ENCODE measurements around the gene IFRD2. TPM values are rescaled to one million over a fixed set of nuclear protein-coding genes. Genes with fewer than 3 reads are reported as not detected.

Gene IFRD2, protein sequence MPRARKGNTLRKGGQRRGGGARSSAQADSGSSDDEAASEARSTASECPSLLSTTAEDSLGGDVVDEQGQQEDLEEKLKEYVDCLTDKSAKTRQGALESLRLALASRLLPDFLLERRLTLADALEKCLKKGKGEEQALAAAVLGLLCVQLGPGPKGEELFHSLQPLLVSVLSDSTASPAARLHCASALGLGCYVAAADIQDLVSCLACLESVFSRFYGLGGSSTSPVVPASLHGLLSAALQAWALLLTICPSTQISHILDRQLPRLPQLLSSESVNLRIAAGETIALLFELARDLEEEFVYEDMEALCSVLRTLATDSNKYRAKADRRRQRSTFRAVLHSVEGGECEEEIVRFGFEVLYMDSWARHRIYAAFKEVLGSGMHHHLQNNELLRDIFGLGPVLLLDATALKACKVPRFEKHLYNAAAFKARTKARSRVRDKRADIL
- total RNA-seq = 100 to 1,000 TPM in 1 of 2 donors, 10 to 100 TPM in 1; 63.8 to 100 TPM

GRCh38 chr3:50292159-50293078 lies at the start of gene IFRD2:
IFRD2 (minus strand) TSS chr3:50292429; CDS start chr3:50292274, 155 bp downstream.
- no peaks in the 10 kb centered on the region for H3K9me3 Mint-ChIP-seq
- H3K27ac Mint-ChIP-seq = peak within 1 kb of the TSS; percentile 94 to 97
- H3K36me3 Mint-ChIP-seq = peaks cover 9 to 13% of the 10 kb centered on the region in 2 donors
- ATAC-seq (peak; percentile 96 to 99), DNase-seq (ENCODE audit: low spot score in 2 of 2) (peak; percentile 91 to 93)

DNA sequence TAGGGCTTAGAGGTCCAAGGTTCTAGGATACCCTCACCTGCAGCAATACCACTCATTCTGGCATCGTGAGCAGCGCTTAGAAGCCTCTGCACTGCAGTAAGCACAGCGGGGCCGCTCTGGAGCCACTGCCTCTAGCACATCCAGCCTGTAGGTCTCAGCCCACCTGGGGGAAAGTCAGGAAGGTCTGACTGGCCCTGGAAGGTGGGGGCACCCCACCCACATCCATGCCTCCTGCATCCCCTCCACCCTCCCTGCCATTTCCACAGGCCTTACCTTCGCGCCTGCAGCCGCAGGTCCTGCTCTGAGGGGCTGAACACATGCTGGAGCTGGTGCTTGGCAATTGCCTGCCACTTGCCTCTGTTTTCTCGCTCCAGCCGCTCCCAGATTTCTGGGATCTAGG lies 49.3 kb upstream of the IFRD2 start:
- Mint-ChIP-seq H3K36me3 (peaks cover 31% of the 10 kb centered on the region in 2 donors), H3K9me3 (no peaks in the 10 kb centered on the region), H3K27ac (no peak overlapping the region)
- ATAC-seq (no peak), DNase-seq (ENCODE audit: low spot score in 2 of 2) (no peak)

DNA sequence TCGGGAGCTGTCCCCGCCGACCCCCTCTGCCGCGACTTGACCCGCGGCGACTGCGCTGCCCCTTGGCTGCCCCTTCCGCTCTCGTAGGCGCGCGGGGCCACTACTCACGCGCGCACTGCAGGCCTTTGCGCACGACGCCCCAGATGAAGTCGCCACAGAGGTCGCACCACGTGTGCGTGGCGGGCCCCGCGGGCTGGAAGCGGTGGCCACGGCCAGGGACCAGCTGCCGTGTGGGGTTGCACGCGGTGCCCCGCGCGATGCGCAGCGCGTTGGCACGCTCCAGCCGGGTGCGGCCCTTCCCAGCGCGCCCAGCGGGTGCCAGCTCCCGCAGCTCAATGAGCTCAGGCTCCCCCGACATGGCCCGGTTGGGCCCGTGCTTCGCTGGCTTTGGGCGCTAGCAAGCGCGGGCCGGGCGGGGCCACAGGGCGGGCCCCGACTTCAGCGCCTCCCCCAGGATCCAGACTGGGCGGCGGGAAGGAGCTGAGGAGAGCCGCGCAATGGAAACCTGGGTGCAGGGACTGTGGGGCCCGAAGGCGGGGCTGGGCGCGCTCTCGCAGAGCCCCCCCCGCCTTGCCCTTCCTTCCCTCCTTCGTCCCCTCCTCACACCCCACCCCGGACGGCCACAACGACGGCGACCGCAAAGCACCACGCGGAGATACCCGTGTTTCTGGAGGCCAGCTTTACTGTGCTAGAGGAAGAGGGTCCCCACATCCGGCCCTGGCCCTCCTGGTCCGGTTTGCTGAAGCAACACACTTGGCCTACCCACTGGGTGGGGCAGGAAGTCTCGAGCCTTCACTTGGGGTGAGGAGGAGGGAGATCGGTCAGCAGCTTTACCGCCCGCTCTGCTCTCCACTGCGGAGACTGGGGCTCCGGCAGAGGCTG lies 48.5 kb upstream of the IFRD2 start, which contains the start of gene RASSF1:
Gene RASSF1, minus strand, starts transcription at position 389 of the 882 bp plus-strand sequence. Its CDS starts 31 bp downstream, at position 358.
- Mint-ChIP-seq H3K36me3 (peaks cover 38 to 39% of the 10 kb centered on the region in 2 donors), H3K9me3 (no peaks in the 10 kb centered on the region), H3K27ac (peak within 1 kb of the TSS; percentile 88 to 94)
- ATAC-seq (peak; percentile 25 to 46), DNase-seq (ENCODE audit: low spot score in 2 of 2) (peak; percentile 77 to 79)

- ATAC-seq = no peak
- H3K9me3 Mint-ChIP-seq = no peaks in the 10 kb centered on the region
These were observed 47.9 kb upstream of the IFRD2 start for GRCh38 chr3:50340147-50340447.

DNA sequence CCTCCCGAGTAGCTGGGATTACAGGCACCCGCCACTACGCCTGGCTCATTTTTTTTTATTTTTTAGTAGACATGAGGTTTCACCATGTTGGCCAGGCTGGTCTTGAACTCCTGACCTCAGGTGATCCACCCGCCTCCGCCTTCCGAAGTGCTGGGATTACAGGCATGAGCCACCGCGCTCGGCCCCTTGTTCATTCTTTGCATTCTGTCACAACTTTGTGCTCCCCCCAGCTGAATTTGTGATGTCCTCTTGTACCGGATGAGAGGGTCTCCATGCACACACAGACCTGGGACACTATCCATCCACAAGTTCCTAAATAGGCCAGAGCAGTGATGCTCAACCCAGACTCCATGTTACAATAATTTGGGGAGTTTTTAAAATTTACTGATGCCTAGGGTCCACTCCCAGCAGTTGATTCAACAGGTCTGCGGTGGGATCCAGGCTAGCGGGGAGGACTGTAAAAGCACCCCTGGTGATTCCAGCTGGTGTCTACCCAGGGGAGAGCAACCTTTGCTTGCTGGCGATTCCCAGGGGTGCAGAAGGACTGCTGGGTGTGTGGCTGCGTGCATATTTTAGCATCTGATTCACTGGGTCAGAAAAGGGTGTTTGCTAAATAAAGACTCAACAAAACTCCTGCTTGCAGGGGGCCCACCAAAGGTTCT lies 47.4 kb upstream of the IFRD2 start:
- no peak for ATAC-seq
- DNase-seq (ENCODE audit: low spot score in 2 of 2) = no peak
- peak overlapping the region; percentile 88 to 94 for H3K27ac Mint-ChIP-seq
- peaks cover 40 to 44% of the 10 kb centered on the region in 2 donors for H3K36me3 Mint-ChIP-seq
- H3K9me3 Mint-ChIP-seq = no peaks in the 10 kb centered on the region

More at GRCh38 chr3:50340147-50340447, 47.9 kb upstream of the IFRD2 start:
- H3K36me3 Mint-ChIP-seq = peaks cover 40 to 43% of the 10 kb centered on the region in 2 donors
- no peak for DNase-seq (ENCODE audit: low spot score in 2 of 2)
- H3K27ac Mint-ChIP-seq = peak overlapping the region; percentile 88 to 94

DNA sequence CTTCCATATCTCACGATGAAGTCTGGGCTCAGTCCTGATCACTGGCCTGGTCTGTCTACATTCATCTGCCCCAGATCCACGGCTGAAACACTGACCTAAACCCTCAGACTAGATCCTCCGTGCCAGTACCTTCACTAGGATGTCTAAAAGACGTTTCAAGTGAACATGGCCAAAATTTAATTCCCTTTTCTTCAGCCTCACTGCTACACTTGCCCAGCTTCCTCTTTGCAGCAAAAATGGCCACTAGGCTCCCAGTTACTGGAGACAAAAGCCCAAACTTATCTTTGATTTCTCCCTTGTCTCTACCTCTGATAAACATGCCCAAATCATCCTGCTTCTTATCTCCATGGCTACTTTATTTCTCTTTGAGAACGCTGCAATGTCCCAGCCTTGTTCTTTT lies 46.7 kb upstream of the IFRD2 start:
- Mint-ChIP-seq H3K27ac (peak overlapping the region; percentile 88 to 94), H3K9me3 (no peaks in the 10 kb centered on the region), H3K36me3 (peaks cover 40 to 49% of the 10 kb centered on the region in 2 donors)
- DNase-seq (ENCODE audit: low spot score in 2 of 2) (no peak), ATAC-seq (no peak)

- peak; percentile 81 to 87 for ATAC-seq
- Mint-ChIP-seq H3K27ac (peak overlapping the region; percentile 88 to 96), H3K36me3 (peaks cover 40 to 51% of the 10 kb centered on the region in 2 donors), H3K9me3 (no peaks in the 10 kb centered on the region)
- DNase-seq (ENCODE audit: low spot score in 2 of 2) = peak; percentile 95 to 99
These were observed 45.1 kb upstream of the IFRD2 start for GRCh38 chr3:50337175-50337861.

- Mint-ChIP-seq H3K36me3 (peaks cover 44 to 51% of the 10 kb centered on the region in 2 donors), H3K27ac (peak overlapping the region; percentile 88 to 99), H3K9me3 (no peaks in the 10 kb centered on the region)
- ATAC-seq = peak; percentile 39 to 42
- no peak for DNase-seq (ENCODE audit: low spot score in 2 of 2)
These were observed 44.4 kb upstream of the IFRD2 start for GRCh38 chr3:50336452-50337174.

- no peak for ATAC-seq
- Mint-ChIP-seq H3K36me3 (peaks cover 49 to 50% of the 10 kb centered on the region in 2 donors), H3K27ac (peak overlapping the region; percentile 88 to 93), H3K9me3 (no peaks in the 10 kb centered on the region)
- DNase-seq (ENCODE audit: low spot score in 2 of 2) = no peak
These were observed 42.3 kb upstream of the IFRD2 start for GRCh38 chr3:50334339-50335075.

DNA sequence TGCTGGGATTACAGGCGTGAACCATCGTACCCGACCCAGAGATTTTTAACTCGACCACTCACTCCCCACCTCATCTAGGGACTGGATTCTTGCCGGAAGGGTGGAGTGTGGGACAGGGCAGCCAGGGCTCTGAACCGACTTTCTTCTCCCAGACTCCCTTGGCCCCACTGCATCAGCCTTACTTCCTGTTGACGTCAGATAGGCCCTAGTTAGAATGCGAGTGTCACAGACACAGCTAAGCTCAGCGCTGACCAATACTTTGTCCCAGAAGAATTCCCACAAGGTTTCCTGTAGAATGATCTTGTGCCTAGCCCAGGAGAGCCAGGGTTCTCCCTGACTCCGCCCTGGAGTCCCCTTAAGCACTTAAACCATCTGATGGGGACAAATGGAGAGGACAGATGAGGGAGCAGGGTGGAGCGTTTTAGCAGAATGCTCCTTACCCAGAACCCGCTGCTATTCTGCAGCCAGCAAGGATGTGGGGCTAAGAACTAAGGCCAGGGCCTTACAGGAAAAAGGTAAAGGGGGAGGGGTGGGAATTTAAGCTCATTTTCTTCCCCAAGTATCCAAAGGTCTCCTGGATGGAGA lies 41.6 kb upstream of the IFRD2 start:
- H3K27ac Mint-ChIP-seq = peak overlapping the region; percentile 81 to 93
- DNase-seq (ENCODE audit: low spot score in 2 of 2) (no peak), ATAC-seq (no peak)
- H3K36me3 Mint-ChIP-seq = peaks cover 43% of the 10 kb centered on the region in 2 donors
- no peaks in the 10 kb centered on the region for H3K9me3 Mint-ChIP-seq

DNA sequence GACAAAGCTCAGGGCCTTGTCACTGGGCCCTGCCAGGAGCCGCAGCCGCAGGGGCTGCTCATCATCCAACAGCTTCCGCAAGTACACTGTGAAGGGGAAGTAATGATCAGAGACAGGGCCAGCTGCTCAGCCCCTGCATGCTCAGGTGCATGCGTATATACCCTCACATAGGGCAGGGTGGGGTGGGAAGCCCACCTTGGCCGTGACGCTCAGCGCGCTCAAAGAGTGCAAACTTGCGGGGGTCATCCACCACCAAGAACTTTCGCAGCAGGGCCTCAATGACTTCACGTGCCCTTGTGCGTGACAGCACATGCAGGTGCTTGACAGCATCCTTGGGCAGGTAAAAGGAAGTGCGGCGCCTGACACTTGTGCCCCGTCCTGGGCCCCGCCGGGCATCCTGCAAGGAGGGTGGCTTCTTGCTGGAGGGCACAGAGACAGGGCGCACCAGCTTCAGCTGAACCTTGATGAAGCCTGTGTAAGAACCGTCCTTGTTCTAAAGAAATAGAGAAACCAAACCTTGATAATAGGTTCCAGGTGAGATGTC lies 39.2 kb upstream of the IFRD2 start:
- DNase-seq (ENCODE audit: low spot score in 2 of 2) (no peak), ATAC-seq (no peak)
- no peak overlapping the region for H3K27ac Mint-ChIP-seq
- H3K36me3 Mint-ChIP-seq = peaks cover 23 to 26% of the 10 kb centered on the region in 2 donors
- no peaks in the 10 kb centered on the region for H3K9me3 Mint-ChIP-seq

DNA sequence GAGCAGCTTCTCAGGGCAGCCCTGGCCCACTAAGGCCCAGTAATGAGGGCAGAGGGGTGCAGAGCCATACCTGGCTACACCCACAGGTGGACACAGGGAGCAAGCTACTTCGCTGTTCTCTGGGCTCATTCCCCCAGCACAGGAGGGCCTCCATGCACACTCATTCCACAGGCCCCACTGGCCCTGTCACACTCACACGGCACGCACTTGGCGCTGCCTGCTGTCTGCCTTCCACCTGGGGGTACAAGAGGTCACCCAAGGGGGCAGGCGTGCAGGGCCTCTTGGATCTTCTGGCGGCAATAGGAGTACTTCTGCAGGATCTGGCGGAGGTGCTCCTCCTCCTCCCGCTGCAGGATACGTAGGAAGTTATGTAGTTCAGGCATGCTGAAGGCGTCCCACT lies 38.1 kb upstream of the IFRD2 start:
- H3K27ac Mint-ChIP-seq = peak overlapping the region; percentile 63 to 68
- H3K9me3 Mint-ChIP-seq = no peaks in the 10 kb centered on the region
- DNase-seq (ENCODE audit: low spot score in 2 of 2) (no peak), ATAC-seq (no peak)
- H3K36me3 Mint-ChIP-seq = peaks cover 15 to 18% of the 10 kb centered on the region in 2 donors

GRCh38 chr3:50327943-50328691 lies 35.9 kb upstream of the IFRD2 start, which contains the start of gene TUSC2:
TUSC2 (minus strand) TSS chr3:50328223; CDS start chr3:50328099, 124 bp downstream.
- Mint-ChIP-seq H3K36me3 (peaks cover 4 to 18% of the 10 kb centered on the region in 2 donors), H3K27ac (peak within 1 kb of the TSS; percentile 77 to 91), H3K9me3 (no peaks in the 10 kb centered on the region)
- ATAC-seq (peak; percentile 93 to 96), DNase-seq (ENCODE audit: low spot score in 2 of 2) (peak; percentile 93 to 94)

Measured in activated naive CD4-positive, alpha-beta T cell treated with anti-CD3 and anti-CD28 coated beads, Interleukin-2, amount 50 U/mL, for 72 hours (primary cell).